HepG2 (cell line): ENCODE results near the gene FAM3C.

Experiments used
- FOSL1 ChIP-seq: sonication (generic); formaldehyde crosslinking; IDR thresholded peaks from 2 replicates; pipeline ENCODE4 v1.9.0; 2021; ENCODE audit warnings: missing genetic modification reagents, borderline replicate concordance
- GTF2F1 ChIP-seq: fragments of 150-350 bp; IDR thresholded peaks from 2 replicates; pipeline ENCODE4 v1.6.1; 2014; ENCODE audit warnings: low read length
- MAX ChIP-seq: IDR thresholded peaks from 2 replicates; pipeline ENCODE4 v1.6.1; 2012; ENCODE audit warnings: inconsistent platforms
- POLR2A ChIP-seq, 2 experiments: IDR thresholded peaks; 2 replicates each; pipeline ENCODE4 v1.6.1; 2011; ENCODE audit warnings: low read depth in 2 of 2, low read length in 2 of 2, mild to moderate bottlenecking in 1 of 2, moderate library complexity in 1 of 2; ENCODE audit not compliant: insufficient read depth in 1 of 2
- POLR2AphosphoS5 ChIP-seq: IDR thresholded peaks from 2 replicates; pipeline ENCODE4 v1.6.1; 2012; ENCODE audit warnings: low read depth, low read length
- PRDM4 ChIP-seq: sonication (generic); formaldehyde crosslinking; IDR thresholded peaks from 2 replicates; pipeline ENCODE4 v1.9.0; 2021; ENCODE audit warnings: missing genetic modification reagents, borderline replicate concordance
- USF2 ChIP-seq, 2 experiments: sonication (generic) in 1 of 2; formaldehyde crosslinking in 1 of 2; IDR thresholded peaks; 2 replicates each; pipeline versions ENCODE4 v1.5.1 to v1.6.1; 2011 to 2020; ENCODE audit warnings: borderline replicate concordance in 1 of 2, low read depth in 1 of 2, low read length in 1 of 2, mild to moderate bottlenecking in 1 of 2, missing genetic modification reagents in 1 of 2, moderate library complexity in 1 of 2
- ZNF468 ChIP-seq: sonication (generic); formaldehyde crosslinking; IDR thresholded peaks from 2 replicates; pipeline ENCODE4 v1.8.0; 2022; ENCODE audit warnings: mild to moderate bottlenecking, moderate library complexity, missing genetic modification reagents
- ZNF563 ChIP-seq: sonication (generic); formaldehyde crosslinking; IDR thresholded peaks from 2 replicates; pipeline ENCODE4 v1.8.0; 2022; ENCODE audit warnings: mild to moderate bottlenecking, moderate library complexity, missing genetic modification reagents
- ZNF766 ChIP-seq: sonication (generic); formaldehyde crosslinking; IDR thresholded peaks from 2 replicates; pipeline ENCODE4 v1.5.0; 2020; ENCODE audit warnings: missing genetic modification reagents, borderline replicate concordance

GRCh38 chr7:121344093-121344492 lies 52.0 kb downstream of the FAM3C start:
- TF ChIP-seq POLR2AphosphoS5 (no peak), ZNF468 (CRISPR knock-in tag) (no peak), MAX (no peak), ZNF563 (no peak), GTF2F1 (no peak), ZNF766 (CRISPR knock-in tag) (no peak), USF2 (IDR thresholded peaks at IDR 0.05; ENCODE audit: low read depth, low read length) (no peak), USF2 (CRISPR knock-in tag; IDR thresholded peaks at IDR 0.05; ENCODE audit: borderline replicate concordance) (no peak), PRDM4 (CRISPR knock-in tag) (no peak), FOSL1 (CRISPR knock-in tag) (no peak), POLR2A (IDR thresholded peaks at IDR 0.05; ENCODE audit: insufficient read depth in 1 of 2, low read depth in 2 of 2, low read length in 2 of 2) (no peak)
